Right ventricle myocardium inferior (tissue), 1 donor: Measurements from ENCODE around the gene NRG3. TPM values are rescaled to one million over a fixed set of nuclear protein-coding genes. Genes with fewer than 3 reads are reported as not detected.

Source experiments
- ATAC-seq: fragments of 200-7000 bp; cut with Tn5 transposase; one replicate; pipeline ENCODE4 v1.9.1; 2020; ENCODE audit warnings: mild to moderate bottlenecking, moderate library complexity
- DNase-seq: peaks from one replicate; pipeline ENCODE4 v3.0.0; 2021; ENCODE audit errors: missing footprints
- intact Hi-C: fragments of 100-400 bp; cut with DNase I; formaldehyde crosslinking; loops from one replicate; pipeline ENCODE4 v1.11.0; 2022
- total RNA-seq: library from RNA; stranded (reverse); fragmentation: NEBNext Ultra II Directional; extraction: Animal tissue kit (Norgen Biotek cat#: 25700); gene quantifications from one replicate; pipeline ENCODE4 v1.2.1, GENCODE V29; 2021
- donor health status: DM: no; HTN: yes; CAD: no; lungs with severe emphysema.

Gene NRG3
- total RNA-seq, 1 donor from 2014 or later = not detected

GRCh38 chr10:81943583-81943982, 68.6 kb downstream of the NRG3 start:
- no peak for ATAC-seq
- DNase-seq = no peak
- intact Hi-C loops = no loop called here

GRCh38 chr10:81944609-81945008, 69.6 kb downstream of the NRG3 start:
- DNase-seq (no peak), ATAC-seq (no peak)
- intact Hi-C loops = no loop called here

- no peak for ATAC-seq
- intact Hi-C loops = no loop called here
- DNase-seq = no peak
These were observed 74.3 kb downstream of the NRG3 start for GRCh38 chr10:81949283-81949682.

GRCh38 chr10:81950358-81950757, 75.4 kb downstream of the NRG3 start:
- intact Hi-C loops = no loop called here
- ATAC-seq (no peak), DNase-seq (no peak)

GRCh38 chr10:81953420-81953819, 78.4 kb downstream of the NRG3 start:
- no peak for ATAC-seq
- DNase-seq = no peak
- intact Hi-C loops = no loop called here

GRCh38 chr10:81957976-81958375, 83.0 kb downstream of the NRG3 start:
- ATAC-seq (no peak), DNase-seq (no peak)
- intact Hi-C loops = no loop called here

- DNase-seq (no peak), ATAC-seq (no peak)
- intact Hi-C loops = no loop called here
These were observed 84.0 kb downstream of the NRG3 start for GRCh38 chr10:81959016-81959415.

- no peak for DNase-seq
- intact Hi-C loops = no loop called here
- ATAC-seq = no peak
These were observed 86.6 kb downstream of the NRG3 start for GRCh38 chr10:81961451-81962184.

- intact Hi-C loops = no loop called here
- DNase-seq (no peak), ATAC-seq (no peak)
These were observed 88.6 kb downstream of the NRG3 start for GRCh38 chr10:81963606-81964005.

GRCh38 chr10:81967716-81968115, 92.7 kb downstream of the NRG3 start:
- intact Hi-C loops = no loop called here
- no peak for ATAC-seq

GRCh38 chr10:81969136-81969535, 94.1 kb downstream of the NRG3 start:
- DNase-seq (no peak), ATAC-seq (no peak)
- intact Hi-C loops = no loop called here

More at GRCh38 chr10:81967716-81968115, 92.7 kb downstream of the NRG3 start:
- DNase-seq = no peak

- intact Hi-C loops = no loop called here
- no peak for DNase-seq
- ATAC-seq = no peak
These were observed 103.2 kb downstream of the NRG3 start for GRCh38 chr10:81978238-81978637.

GRCh38 chr10:81981724-81982123, 106.7 kb downstream of the NRG3 start:
- intact Hi-C loops = no loop called here
- DNase-seq = no peak
- ATAC-seq = no peak

GRCh38 chr10:81984428-81984827, 109.4 kb downstream of the NRG3 start:
- intact Hi-C loops = no loop called here
- DNase-seq (no peak), ATAC-seq (no peak)

GRCh38 chr10:81995254-81995653, 120.3 kb downstream of the NRG3 start:
- no peak for DNase-seq
- intact Hi-C loops = no loop called here

GRCh38 chr10:81996927-81997326, 121.9 kb downstream of the NRG3 start:
- DNase-seq = no peak
- intact Hi-C loops = no loop called here
- no peak for ATAC-seq

More at GRCh38 chr10:81995254-81995653, 120.3 kb downstream of the NRG3 start:
- no peak for ATAC-seq

- no peak for DNase-seq
- no peak for ATAC-seq
- intact Hi-C loops = no loop called here
These were observed 146.0 kb downstream of the NRG3 start for GRCh38 chr10:82020999-82021398.

GRCh38 chr10:82027711-82028110, 152.7 kb downstream of the NRG3 start:
- no peak for ATAC-seq
- no peak for DNase-seq
- intact Hi-C loops = no loop called here

- intact Hi-C loops = no loop called here
- no peak for DNase-seq
- no peak for ATAC-seq
These were observed 162.1 kb downstream of the NRG3 start for GRCh38 chr10:82037076-82037475.

GRCh38 chr10:82038587-82038986, 163.6 kb downstream of the NRG3 start:
- no peak for DNase-seq
- intact Hi-C loops = no loop called here
- no peak for ATAC-seq

GRCh38 chr10:82040336-82040735, 165.3 kb downstream of the NRG3 start:
- intact Hi-C loops = no loop called here
- ATAC-seq (no peak), DNase-seq (no peak)
